Measurements from ENCODE around the gene KIAA1217.

DNA sequence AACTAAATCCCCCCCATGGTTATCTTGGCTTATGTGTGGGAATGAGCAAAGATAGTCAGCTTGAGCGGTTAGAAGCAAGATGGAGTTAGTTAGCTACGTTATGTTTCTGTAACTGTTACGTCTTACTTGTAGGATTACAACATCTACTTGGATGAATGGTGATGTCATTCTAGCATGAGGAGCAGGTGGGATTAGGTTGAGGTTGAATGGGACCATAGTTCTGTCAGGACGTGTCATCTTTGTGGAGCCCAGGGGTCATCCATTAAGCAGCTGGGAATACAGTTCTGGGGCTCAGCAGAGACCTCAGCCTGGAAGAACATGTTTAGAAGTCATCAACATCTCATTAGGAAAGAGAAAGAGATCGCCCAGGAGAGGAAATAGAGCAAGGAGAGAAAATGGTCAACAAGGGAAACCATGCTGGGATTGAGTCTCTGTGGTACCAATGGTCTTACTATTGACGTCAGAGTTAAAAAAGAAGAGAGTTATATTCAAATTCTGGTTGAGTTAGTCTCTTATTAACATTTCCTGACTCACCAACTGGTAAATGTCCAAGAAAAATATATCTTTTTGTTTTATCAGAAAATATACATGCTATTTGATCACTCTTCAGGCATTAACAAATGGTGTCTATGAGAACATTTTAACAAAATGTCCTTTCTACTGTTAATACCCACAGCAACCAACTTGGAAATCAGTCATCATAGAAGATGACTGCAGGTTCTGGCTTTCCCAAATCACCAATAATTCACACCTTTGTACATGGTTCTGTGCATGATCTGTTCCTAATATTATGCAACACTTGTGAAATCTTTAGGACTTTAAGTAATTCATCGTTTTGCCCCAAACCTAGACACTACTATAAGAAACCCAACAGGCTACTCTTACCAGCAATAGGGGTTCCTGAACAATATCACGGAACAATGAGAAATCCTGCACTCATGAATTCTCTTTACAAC, 96.9 kb downstream of the KIAA1217 start:
- TF ChIP-seq CTCF (IDR thresholded peaks at IDR 0.05) (no peak), RFX5 (IDR thresholded peaks at IDR 0.05) (no peak), JUN (IDR thresholded peaks at IDR 0.05) (no peak), RAD21 (conservative IDR thresholded peaks at IDR 0.05 in 1 of 2, IDR thresholded peaks at IDR 0.05 in 1 of 2) (no peak)
- TF ChIP-seq, protein P1, sequence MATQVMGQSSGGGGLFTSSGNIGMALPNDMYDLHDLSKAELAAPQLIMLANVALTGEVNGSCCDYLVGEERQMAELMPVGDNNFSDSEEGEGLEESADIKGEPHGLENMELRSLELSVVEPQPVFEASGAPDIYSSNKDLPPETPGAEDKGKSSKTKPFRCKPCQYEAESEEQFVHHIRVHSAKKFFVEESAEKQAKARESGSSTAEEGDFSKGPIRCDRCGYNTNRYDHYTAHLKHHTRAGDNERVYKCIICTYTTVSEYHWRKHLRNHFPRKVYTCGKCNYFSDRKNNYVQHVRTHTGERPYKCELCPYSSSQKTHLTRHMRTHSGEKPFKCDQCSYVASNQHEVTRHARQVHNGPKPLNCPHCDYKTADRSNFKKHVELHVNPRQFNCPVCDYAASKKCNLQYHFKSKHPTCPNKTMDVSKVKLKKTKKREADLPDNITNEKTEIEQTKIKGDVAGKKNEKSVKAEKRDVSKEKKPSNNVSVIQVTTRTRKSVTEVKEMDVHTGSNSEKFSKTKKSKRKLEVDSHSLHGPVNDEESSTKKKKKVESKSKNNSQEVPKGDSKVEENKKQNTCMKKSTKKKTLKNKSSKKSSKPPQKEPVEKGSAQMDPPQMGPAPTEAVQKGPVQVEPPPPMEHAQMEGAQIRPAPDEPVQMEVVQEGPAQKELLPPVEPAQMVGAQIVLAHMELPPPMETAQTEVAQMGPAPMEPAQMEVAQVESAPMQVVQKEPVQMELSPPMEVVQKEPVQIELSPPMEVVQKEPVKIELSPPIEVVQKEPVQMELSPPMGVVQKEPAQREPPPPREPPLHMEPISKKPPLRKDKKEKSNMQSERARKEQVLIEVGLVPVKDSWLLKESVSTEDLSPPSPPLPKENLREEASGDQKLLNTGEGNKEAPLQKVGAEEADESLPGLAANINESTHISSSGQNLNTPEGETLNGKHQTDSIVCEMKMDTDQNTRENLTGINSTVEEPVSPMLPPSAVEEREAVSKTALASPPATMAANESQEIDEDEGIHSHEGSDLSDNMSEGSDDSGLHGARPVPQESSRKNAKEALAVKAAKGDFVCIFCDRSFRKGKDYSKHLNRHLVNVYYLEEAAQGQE (IDR thresholded peaks at IDR 0.05) = no peak
